ENCODE data around the gene NEK7.

GRCh38 chr1:198246337-198246736 is 89.5 kb downstream of the NEK7 start:
- no peak for TF ChIP-seq POLR2AphosphoS5 (IDR thresholded peaks at IDR 0.05)
- TF ChIP-seq CTCF (IDR thresholded peaks at IDR 0.05 in 8 of 11, conservative IDR thresholded peaks at IDR 0.05 in 3 of 11) = no peak

Measured in spleen (tissue), 7 donors.